K562 (cell line): Measurements from ENCODE around the gene LIN28A. TPM values are rescaled to one million over a fixed set of nuclear protein-coding genes. Genes with fewer than 3 reads are reported as not detected.

Experiments
- ADNP ChIP-seq: fragments of 200-800 bp; sonication (Bioruptor generic); IDR thresholded peaks from 2 replicates; pipeline ENCODE4 v1.6.1; 2016; ENCODE audit warnings: missing genetic modification characterization, missing compliant biosample characterization
- BDP1 ChIP-seq: IDR thresholded peaks from 3 replicates; pipeline ENCODE4 v1.6.1; 2011; ENCODE audit not compliant: insufficient read length, insufficient read depth
- CAMTA2 ChIP-seq: fragments of 250-450 bp; sonication (Bioruptor Pico); conservative IDR thresholded peaks from 2 replicates; pipeline ENCODE4 v1.5.1; 2022
- CREB1 ChIP-seq, 2 experiments: sonication (generic) in 1 of 2; formaldehyde crosslinking in 1 of 2; IDR thresholded peaks; 2 replicates each; pipeline versions ENCODE4 v1.6.1 to v1.8.0; 2012 to 2022; ENCODE audit warnings: inconsistent platforms in 1 of 2, mild to moderate bottlenecking in 1 of 2, missing genetic modification reagents in 1 of 2, moderate library complexity in 1 of 2
- HMG20B ChIP-seq: fragments of 250-450 bp; sonication (Bioruptor Pico); IDR thresholded peaks from 2 replicates; pipeline ENCODE4 v1.5.0; 2021; ENCODE audit warnings: mild to moderate bottlenecking
- HMGXB4 ChIP-seq: sonication (generic); formaldehyde crosslinking; IDR thresholded peaks from 2 replicates; pipeline ENCODE4 v1.8.1; 2023; ENCODE audit warnings: mild to moderate bottlenecking, missing genetic modification reagents
- JUN ChIP-seq, 2 experiments: sonication (generic) in 1 of 2; formaldehyde crosslinking in 1 of 2; IDR thresholded peaks; 2 replicates each; pipeline versions ENCODE4 v1.6.1 to v1.8.0; 2012 to 2022; ENCODE audit warnings: borderline replicate concordance in 2 of 2, mild to moderate bottlenecking in 2 of 2, improper control_type of control experiment in 1 of 2, low read depth in 1 of 2, low read length in 1 of 2, missing genetic modification reagents in 1 of 2
- MBD1 ChIP-seq: fragments of 250-450 bp; sonication (Bioruptor Pico); IDR thresholded peaks from 2 replicates; pipeline ENCODE4 v1.8.0; 2022; ENCODE audit warnings: inconsistent platforms
- MXI1 ChIP-seq: IDR thresholded peaks from 2 replicates; pipeline ENCODE4 v1.6.1; 2011; ENCODE audit warnings: low read depth, mild to moderate bottlenecking, improper control_type of control experiment, low read length
- POLR2A ChIP-seq: fragments of 450-650 bp; conservative IDR thresholded peaks from 2 replicates; pipeline ENCODE4 v1.6.1; 2016
- POLR2AphosphoS5 ChIP-seq: IDR thresholded peaks from 2 replicates; pipeline ENCODE4 v1.6.1; 2011; ENCODE audit warnings: mild to moderate bottlenecking, low read depth, low read length, moderate library complexity; ENCODE audit not compliant: control insufficient read depth, insufficient read depth
- POU5F1 ChIP-seq: fragments of 150-350 bp; IDR thresholded peaks from 2 replicates; pipeline ENCODE4 v1.6.1; 2014; ENCODE audit warnings: borderline replicate concordance, low read length, low read depth, mild to moderate bottlenecking; ENCODE audit not compliant: partially characterized antibody
- RERE ChIP-seq: sonication (generic); formaldehyde crosslinking; IDR thresholded peaks from 2 replicates; pipeline ENCODE4 v1.8.0; 2023; ENCODE audit warnings: missing genetic modification reagents, mild to moderate bottlenecking, borderline replicate concordance
- RUNX1 ChIP-seq: sonication (generic); IDR thresholded peaks from 2 replicates; pipeline ENCODE4 v1.6.1; 2016; ENCODE audit warnings: antibody characterized with exemption, low read depth
- SOX6 ChIP-seq: fragments of 450-650 bp; IDR thresholded peaks from 2 replicates; pipeline ENCODE4 v1.6.1; 2014; ENCODE audit warnings: mild to moderate bottlenecking
- ZBED1 ChIP-seq: IDR thresholded peaks from 2 replicates; pipeline ENCODE4 v1.6.1; 2014
- ZNF282 ChIP-seq: sonication (generic); formaldehyde crosslinking; IDR thresholded peaks from 2 replicates; pipeline ENCODE4 v1.8.1; 2023; ENCODE audit warnings: missing genetic modification reagents
- ZNF324 ChIP-seq: fragments of 250-450 bp; sonication (Bioruptor Pico); IDR thresholded peaks from 2 replicates; pipeline ENCODE4 v1.4.0; 2020; ENCODE audit warnings: mild to moderate bottlenecking
- ZNF764 ChIP-seq: fragments of 250-450 bp; sonication (Bioruptor Pico); IDR thresholded peaks from 2 replicates; pipeline ENCODE4 v1.4.0; 2020; ENCODE audit warnings: low read depth, mild to moderate bottlenecking, moderate library complexity
- polyA plus RNA-seq, 8 experiments: library from polyadenylated mRNA; depleted of rRNA in 4 of 8; stranded (reverse) in 5 of 8; unstranded in 3 of 8; fragments of >200 nt; fragmentation: Nextera tagmentation in 2 of 8; fragmentation: Illumina TruSeq in 1 of 8; extraction: Ambion mirVana in 2 of 8; extraction: Trizol in 1 of 8; gene quantifications; 2 replicates each; pipeline versions ENCODE4 v1.2.1 to v1.2.3, GENCODE V29; 2011 to 2014; ENCODE audit warnings: inconsistent platforms in 1 of 8, missing spikeins in 1 of 8
- total RNA-seq, 7 experiments: library from RNA; depleted of rRNA in 6 of 7; stranded (reverse); fragments of >200 nt in 6 of 7; fragmentation: Illumina TruSeq in 2 of 7; extraction: Trizol in 2 of 7; gene quantifications; 2 replicates each; pipeline versions ENCODE4 v1.2.1 to v1.2.3, GENCODE V29; 2011 to 2021; ENCODE audit warnings: low replicate concordance in 1 of 7

Gene LIN28A
- total and polyA plus RNA-seq, 9 of the 15 experiments (the other 6 are each of a cell fraction or from before 2014, with no cell fraction given), result 0.80 to 5.4 (median 3.9) TPM

DNA sequence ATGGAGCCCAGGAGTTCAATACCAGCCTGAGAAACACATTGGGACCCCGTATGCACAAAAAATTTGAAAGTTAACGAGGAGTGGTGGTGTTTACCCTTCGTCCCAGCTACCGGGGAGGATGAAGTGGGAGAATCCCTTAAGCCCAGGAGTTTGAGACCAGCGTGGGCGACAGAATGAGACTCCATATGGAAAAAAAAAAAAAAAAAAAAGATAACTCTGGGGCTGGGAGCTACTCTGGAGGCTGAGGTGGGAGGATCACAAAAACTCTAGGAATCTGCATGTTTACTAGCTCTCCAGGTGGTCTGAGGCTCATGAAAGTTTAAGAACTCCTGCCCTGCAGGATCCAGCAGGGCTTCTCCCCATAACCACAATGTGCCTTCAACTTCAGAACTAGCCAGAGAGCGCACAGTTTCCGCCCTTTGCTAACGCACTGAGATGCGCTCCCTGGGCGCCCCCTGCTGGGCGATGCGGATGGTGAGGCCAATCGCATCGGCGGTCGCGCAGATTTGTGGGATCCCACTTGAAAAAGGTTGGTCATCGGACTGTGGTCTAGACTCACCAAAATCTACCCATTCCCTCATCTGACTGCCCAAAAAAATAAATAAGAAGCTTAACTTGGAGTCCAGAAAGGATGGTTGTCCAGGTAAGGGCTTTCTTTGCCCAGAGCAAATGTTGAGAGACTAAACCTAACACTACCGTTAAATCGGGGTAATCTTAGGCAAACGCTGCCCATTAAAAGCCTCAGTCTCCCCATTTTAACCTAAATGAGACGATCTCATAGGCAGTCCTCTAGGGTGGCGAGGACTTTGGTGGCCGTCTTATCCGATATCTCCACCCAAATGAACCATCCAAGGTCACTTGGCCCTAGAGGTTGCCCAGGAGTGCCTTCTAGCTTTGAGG, 46.8 kb upstream of the LIN28A start (continued):
- no peak for TF ChIP-seq POLR2AphosphoS5
- no peak for TF ChIP-seq MBD1 (CRISPR knock-in tag)
- TF ChIP-seq CAMTA2 (CRISPR knock-in tag), result no peak
- no peak for TF ChIP-seq ZNF324 (CRISPR knock-in tag)
- no peak for TF ChIP-seq RUNX1
- TF ChIP-seq HMGXB4 (CRISPR knock-in tag), result no peak
- TF ChIP-seq ZBED1, result no peak
- TF ChIP-seq JUN (IDR thresholded peaks at IDR 0.05; ENCODE audit: borderline replicate concordance, low read depth, low read length), result peak; percentile 78
- no peak for TF ChIP-seq JUN (CRISPR knock-in tag; IDR thresholded peaks at IDR 0.05; ENCODE audit: borderline replicate concordance)
- TF ChIP-seq CREB1 (IDR thresholded peaks at IDR 0.05), result peak; percentile 46; the same call in 1 of the 2 replicates
- TF ChIP-seq CREB1 (CRISPR knock-in tag; IDR thresholded peaks at IDR 0.05), result peak; percentile 61; the same call in 1 of the 2 replicates
- TF ChIP-seq BDP1, result no peak
- no peak for TF ChIP-seq RERE (CRISPR knock-in tag)
- TF ChIP-seq ZNF764, result 0 out of 2 replicates have a peak, but pooled peaks have one; percentile 28
- no peak for TF ChIP-seq POLR2A
- TF ChIP-seq MXI1, result no peak
- no peak for TF ChIP-seq HMG20B (CRISPR knock-in tag)
- TF ChIP-seq ZNF282 (CRISPR knock-in tag), result no peak
- TF ChIP-seq POU5F1, result no peak
- TF ChIP-seq ADNP, result no peak
- peak; percentile 31; the same call in 1 of the 2 replicates for TF ChIP-seq SOX6
